H1 (cell line): Measurements from ENCODE around the gene CTIF. TPM values are rescaled to one million over a fixed set of nuclear protein-coding genes. Genes with fewer than 3 reads are reported as not detected.
A peak's percentile ranks its signal among the peaks of the same experiment; 100 is the strongest.

Experiments
- CTCF ChIA-PET: fragments of 300-600 bp; sonication (Branson Sonifier 250); formaldehyde crosslinking; loops from one replicate; lab custom pipeline; 2021; ENCODE audit not compliant: partially characterized antibody; lab: Charles Lee
- POLR2A ChIA-PET: fragments of 300-600 bp; sonication (Branson Sonifier 250); formaldehyde crosslinking; loops from one replicate; lab custom pipeline; 2021; ENCODE audit warnings: inconsistent platforms; ENCODE audit not compliant: partially characterized antibody; lab: Charles Lee
- DNase-seq, 2 experiments: peaks; one replicate each; pipeline versions ENCODE4 v3.0.0 to v3.0.0-alpha.2; 2010 to 2022; ENCODE audit warnings: low spot score in 2 of 2, low read depth in 1 of 2, mixed read lengths in 1 of 2
- FAIRE-seq: peaks from 2 replicates; lab custom pipeline; 2011; peaks lifted over from hg19 to GRCh38; lab: Jason Lieb, UNC
- H2AFZ ChIP-seq: 2 replicates; pipeline ENCODE4 v1.8.1; 2012; ENCODE audit warnings: low read length, inconsistent platforms
- H2AK5ac ChIP-seq: 2 replicates; pipeline ENCODE4 v1.6.1; 2013; ENCODE audit warnings: low read depth, low read length
- H2BK120ac ChIP-seq: replicated peaks from 2 replicates; pipeline ENCODE3; 2013; ENCODE audit warnings: low read depth, low read length, inconsistent platforms
- H2BK12ac ChIP-seq: 2 replicates; pipeline ENCODE4 v1.6.1; 2013; ENCODE audit warnings: low read depth, low read length
- H2BK15ac ChIP-seq: 2 replicates; pipeline ENCODE4 v1.6.1; 2013; ENCODE audit warnings: low read length
- H2BK20ac ChIP-seq: 2 replicates; pipeline ENCODE4 v1.6.1; 2013; ENCODE audit warnings: low read length
- H2BK5ac ChIP-seq: 2 replicates; pipeline ENCODE4 v1.6.1; 2013; ENCODE audit warnings: low read depth, low read length
- H3K14ac ChIP-seq: 2 replicates; pipeline ENCODE4 v1.6.1; 2013; ENCODE audit warnings: inconsistent platforms; ENCODE audit not compliant: insufficient read length
- H3K18ac ChIP-seq: 2 replicates; pipeline ENCODE4 v1.6.1; 2013; ENCODE audit warnings: low read length; ENCODE audit errors: extremely low read depth
- H3K23ac ChIP-seq: 2 replicates; pipeline ENCODE4 v1.6.1; 2013; ENCODE audit warnings: inconsistent platforms; ENCODE audit not compliant: insufficient read length
- H3K23me2 ChIP-seq: 2 replicates; pipeline ENCODE4 v1.6.1; 2013; ENCODE audit warnings: low read depth, low read length
- H3K27ac ChIP-seq: 2 replicates; pipeline ENCODE4 v1.6.1; 2011; ENCODE audit warnings: low read depth, low read length, inconsistent platforms
- H3K27me3 ChIP-seq, 4 experiments: replicated peaks in 1 of 4; 1 replicate in 1 of 4; 2 replicates in 3 of 4; pipeline versions ENCODE4 v1.6.1 to v1.8.1; 2011 to 2013; ENCODE audit warnings: low read length in 3 of 4, mild to moderate bottlenecking in 3 of 4, inconsistent platforms in 2 of 4, mixed read lengths in 2 of 4, moderate library complexity in 1 of 4; ENCODE audit not compliant: control insufficient read depth in 3 of 4, insufficient read depth in 3 of 4; ENCODE audit errors: extremely low read depth in 1 of 4
- H3K36me3 ChIP-seq, 4 experiments: 2 replicates each; pipeline versions ENCODE4 v1.6.1 to v1.8.1; 2011 to 2013; ENCODE audit warnings: mild to moderate bottlenecking in 4 of 4, low read length in 3 of 4, moderate library complexity in 2 of 4, control low read depth in 1 of 4, inconsistent platforms in 1 of 4; ENCODE audit not compliant: insufficient read depth in 4 of 4, control insufficient read depth in 2 of 4
- H3K4ac ChIP-seq: replicated peaks from 2 replicates; pipeline ENCODE3; 2013; ENCODE audit warnings: low read length, low read depth, mixed read lengths, inconsistent platforms; ENCODE audit not compliant: insufficient read length
- H3K4me1 ChIP-seq, 4 experiments: replicated peaks in 1 of 4; 1 replicate in 1 of 4; 2 replicates in 3 of 4; pipeline versions ENCODE4 v1.6.1 to v1.8.1; 2011 to 2013; ENCODE audit warnings: low read length in 3 of 4, inconsistent platforms in 2 of 4, mixed read lengths in 1 of 4; ENCODE audit not compliant: insufficient read depth in 4 of 4, control insufficient read depth in 3 of 4
- H3K4me2 ChIP-seq, 2 experiments: 2 replicates each; pipeline versions ENCODE4 v1.6.1 to v1.8.1; 2011 to 2013; ENCODE audit warnings: low read depth in 2 of 2, low read length in 2 of 2, control low read depth in 1 of 2, inconsistent platforms in 1 of 2, mild to moderate bottlenecking in 1 of 2; ENCODE audit not compliant: insufficient read depth in 1 of 2
- H3K4me3 ChIP-seq, 4 experiments: fragments of 200-600, 300-600 bp in 1 of 4; sonication (generic), shearing (Covaris generic), sonication (Bioruptor Twin) in 1 of 4; 2 replicates each; pipeline versions ENCODE4 v1.5.1 to v1.8.1; 2011 to 2016; ENCODE audit warnings: low read length in 4 of 4, low read depth in 3 of 4, control low read depth in 2 of 4, inconsistent platforms in 2 of 4, mild to moderate bottlenecking in 2 of 4, mixed read lengths in 1 of 4, moderate library complexity in 1 of 4; ENCODE audit not compliant: insufficient read depth in 2 of 4; ENCODE audit errors: extremely low read depth in 1 of 4
- H3K56ac ChIP-seq: replicated peaks from 2 replicates; pipeline ENCODE3; 2013; ENCODE audit warnings: low read depth, mild to moderate bottlenecking, mixed read lengths, low read length, inconsistent platforms; ENCODE audit not compliant: insufficient read length
- H3K79me1 ChIP-seq: 2 replicates; pipeline ENCODE4 v1.6.1; 2013; ENCODE audit warnings: low read depth, low read length, control low read depth
- H3K79me2 ChIP-seq, 2 experiments: 2 replicates each; pipeline versions ENCODE4 v1.6.1 to v1.8.1; 2012 to 2013; ENCODE audit warnings: low read length in 2 of 2, mild to moderate bottlenecking in 2 of 2, inconsistent platforms in 1 of 2; ENCODE audit not compliant: insufficient read depth in 2 of 2, control insufficient read depth in 1 of 2
- H3K9ac ChIP-seq, 4 experiments: replicated peaks in 1 of 4; 1 replicate in 1 of 4; 2 replicates in 3 of 4; pipeline versions ENCODE4 v1.6.1 to v1.8.1; 2011 to 2013; ENCODE audit warnings: low read depth in 3 of 4, low read length in 3 of 4, control low read depth in 2 of 4, mild to moderate bottlenecking in 2 of 4, moderate library complexity in 2 of 4, inconsistent platforms in 1 of 4; ENCODE audit errors: extremely low read depth in 1 of 4
- H3K9me3 ChIP-seq, 2 experiments: 2 replicates each; pipeline versions ENCODE4 v1.6.1 to v1.8.1; 2012 to 2013; ENCODE audit warnings: mild to moderate bottlenecking in 2 of 2, moderate library complexity in 2 of 2, control low read depth in 1 of 2, inconsistent platforms in 1 of 2, low read depth in 1 of 2, low read length in 1 of 2, mixed read lengths in 1 of 2; ENCODE audit not compliant: insufficient read depth in 2 of 2
- H4K20me1 ChIP-seq, 2 experiments: replicated peaks in 1 of 2; 2 replicates each; pipeline versions ENCODE3 to v1.8.1; 2011 to 2013; ENCODE audit warnings: inconsistent platforms in 2 of 2, low read length in 2 of 2, mild to moderate bottlenecking in 1 of 2; ENCODE audit not compliant: insufficient read depth in 2 of 2, control insufficient read depth in 1 of 2
- H4K5ac ChIP-seq: 2 replicates; pipeline ENCODE4 v1.6.1; 2013; ENCODE audit warnings: low read length, low read depth, mixed read lengths, inconsistent platforms; ENCODE audit not compliant: insufficient read length
- H4K8ac ChIP-seq: 2 replicates; pipeline ENCODE4 v1.8.0; 2013; ENCODE audit warnings: mild to moderate bottlenecking, moderate library complexity, low read length, inconsistent platforms; ENCODE audit not compliant: insufficient read depth; ENCODE audit errors: extremely low read depth
- H4K91ac ChIP-seq: replicated peaks from 2 replicates; pipeline ENCODE3; 2013; ENCODE audit warnings: low read length, mixed read lengths, inconsistent platforms; ENCODE audit not compliant: insufficient read length
- KDM5A ChIP-seq: fragments of 200-600 bp; IDR thresholded peaks from 2 replicates; pipeline ENCODE4 v1.7.1; 2012; ENCODE audit warnings: mild to moderate bottlenecking, low read length, inconsistent platforms, mixed read lengths
- MAX ChIP-seq: IDR thresholded peaks from 2 replicates; pipeline ENCODE4 v1.6.1; 2012; ENCODE audit warnings: inconsistent platforms
- POLR2AphosphoS5 ChIP-seq: IDR thresholded peaks from 2 replicates; pipeline ENCODE4 v1.6.1; 2011; ENCODE audit warnings: low read depth, low read length
- SAP30 ChIP-seq: fragments of 300-600 bp; sonication (generic); IDR thresholded peaks from 2 replicates; pipeline ENCODE4 v1.7.1; 2012; ENCODE audit warnings: low read length, moderate library complexity, mild to moderate bottlenecking, inconsistent platforms; ENCODE audit not compliant: insufficient read depth, insufficient replicate concordance
- SIN3A ChIP-seq, 2 experiments: IDR thresholded peaks in 1 of 2; conservative IDR thresholded peaks in 1 of 2; 2 replicates each; pipeline ENCODE4 v1.6.1; 2011 to 2012; ENCODE audit warnings: low read length in 2 of 2, improper control_type of control experiment in 1 of 2, low read depth in 1 of 2, mild to moderate bottlenecking in 1 of 2
- SP1 ChIP-seq: IDR thresholded peaks from 2 replicates; pipeline ENCODE4 v1.6.1; 2011; ENCODE audit warnings: low read depth, low read length
- SRF ChIP-seq: IDR thresholded peaks from 2 replicates; pipeline ENCODE4 v1.6.1; 2011; ENCODE audit warnings: mild to moderate bottlenecking, low read depth, low read length, moderate library complexity
- TBP ChIP-seq: IDR thresholded peaks from 2 replicates; pipeline ENCODE4 v1.6.1; 2011; ENCODE audit warnings: low read depth, low read length, improper control_type of control experiment
- TEAD4 ChIP-seq: IDR thresholded peaks from 2 replicates; pipeline ENCODE4 v1.6.1; 2012; ENCODE audit warnings: low read depth, low read length, inconsistent platforms, mixed read lengths
- YY1 ChIP-seq: IDR thresholded peaks from 2 replicates; pipeline ENCODE4 v1.6.1; 2011; ENCODE audit warnings: low read depth, mild to moderate bottlenecking, low read length
- WGBS, 2 experiments: shearing (Covaris generic) in 1 of 2; methylation state at CpG; one replicate each; pipeline versions ENCODE4 v1.1.6 to v1.1.7; 2013 to 2015; ENCODE audit warnings: low lambda C conversion rate in 2 of 2, mixed read lengths in 2 of 2, inconsistent platforms in 1 of 2, low coverage in 1 of 2, missing lambda C conversion rate in 1 of 2; ENCODE audit not compliant: insufficient replicate concordance in 2 of 2, insufficient coverage in 1 of 2, insufficient read length in 1 of 2; ENCODE audit errors: extremely low coverage in 1 of 2, missing lambda C conversion rate in 1 of 2; 5-methylcytosine and 5-hydroxymethylcytosine counted together
- polyA plus RNA-seq, 7 experiments: library from polyadenylated mRNA; depleted of rRNA in 3 of 7; stranded (reverse) in 5 of 7; unstranded in 2 of 7; fragments of >200 nt in 5 of 7; fragments of 200-250 nt in 2 of 7; gene quantifications; 1 replicate in 5 of 7; 2 replicates in 1 of 7; 4 replicates in 1 of 7; pipeline versions ENCODE4 v1.2.1 to v1.2.3, GENCODE V29; 2011 to 2013; ENCODE audit warnings: missing spikeins in 2 of 7, mixed read lengths in 2 of 7
- total RNA-seq: library from RNA; stranded (reverse); fragmentation: NEBNext Ultra II Directional; extraction: Animal tissue kit (Norgen Biotek cat#: 25700); gene quantifications from 2 replicates; pipeline ENCODE4 v1.2.1, GENCODE V29; 2021

The CTIF gene
- total and polyA plus RNA-seq, 2 of the 8 experiments (the other 6 are each of a cell fraction or from before 2014, with no cell fraction given): 9.0 to 17.8 TPM

DNA sequence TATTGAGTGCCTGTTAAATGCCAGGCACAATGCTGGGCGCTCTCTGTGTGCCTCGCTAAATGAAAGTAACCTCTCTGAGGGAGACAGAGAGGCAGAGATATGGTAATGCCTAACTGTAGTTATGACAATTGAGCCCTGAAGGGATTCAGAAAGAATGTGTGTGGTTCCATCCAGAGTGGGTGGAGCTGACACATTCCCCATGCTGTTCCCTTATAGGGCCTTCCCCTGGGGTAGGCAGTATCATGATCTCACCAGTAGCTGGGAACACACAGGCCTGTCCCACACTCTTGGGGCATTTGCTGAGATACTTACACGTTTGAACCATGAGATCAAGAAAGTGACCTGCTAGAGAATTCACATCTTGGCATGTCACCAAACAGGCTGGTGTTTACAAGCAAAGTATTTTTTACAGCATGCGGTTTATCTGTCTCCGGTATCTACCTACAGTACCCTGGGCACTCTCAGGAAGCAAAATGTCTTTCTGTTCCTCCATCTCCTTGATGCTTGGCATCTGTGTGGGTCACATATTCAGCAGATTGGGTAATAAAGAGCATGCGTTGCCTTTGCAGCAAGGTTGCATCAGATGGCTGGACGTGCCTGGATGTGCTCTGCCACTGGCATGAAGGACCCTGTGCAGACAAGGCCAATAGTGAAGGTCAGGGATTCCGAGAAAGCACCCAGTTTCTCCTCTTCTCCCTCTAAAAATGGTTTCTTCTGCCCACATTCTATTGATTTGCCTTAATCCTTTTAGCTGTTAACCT, 9.4 kb downstream of the CTIF start:
- Histone ChIP-seq H4K20me1 (peaks cover 3 to 9% of the 10 kb centered on the region in 2 experiments), H2AFZ (no peak overlapping the region), H3K79me1 (peaks cover 19% of the 10 kb centered on the region), H3K56ac (no peak overlapping the region), H2BK5ac (0 out of 2 replicates have a peak overlapping the region, but pooled peaks have one; percentile 37), H3K23ac (no peak overlapping the region), H2BK15ac (no peak overlapping the region), H3K18ac (no peak overlapping the region), H4K8ac (no peak overlapping the region), H3K27ac (peak overlapping the region; percentile 23; the same call in 1 of the 2 replicates), H3K27me3 (peaks cover 0 to 3% (median 3%) of the 10 kb centered on the region in 4 experiments; a peak in 4 of 7 replicates), H4K91ac (no peak overlapping the region), H3K4me2 (peak overlapping the region; percentile 6 to 56; a peak in 2 of 4 replicates), H3K23me2 (0 out of 2 replicates have a peak, but pooled peaks cover 1% of the 10 kb centered on the region), H2BK12ac (0 out of 2 replicates have a peak overlapping the region, but pooled peaks have one; percentile 69), H3K9me3 (no peaks in the 10 kb centered on the region), H2BK120ac (no peak overlapping the region), H2BK20ac (no peak overlapping the region), H2AK5ac (no peak overlapping the region; the same call in 1 of the 2 replicates), H3K4me1 (peaks cover 29 to 48% (median 42%) of the 10 kb centered on the region in 4 experiments), H3K79me2 (peaks cover 7 to 62% of the 10 kb centered on the region in 2 experiments), H3K14ac (no peak overlapping the region), H3K4ac (no peak overlapping the region), H3K4me3 (no peak overlapping the region), H3K9ac (no peak overlapping the region; a peak in 1 of 7 replicates), H3K36me3 (no peaks in the 10 kb centered on the region), H4K5ac (no peak overlapping the region)
- no peak for DNase-seq
- 75% methylated on average over 8 of the region's 8 CpGs; no CpG with 5 or more reads in 1 of the 2 experiments for WGBS, 2 experiments
- peak; percentile 84 for FAIRE-seq
- ChIA-PET POLR2A (interaction anchor here (1.1 to 1.2 kb wide), 2 partner anchors 10 to 13 kb away, joined by 3 to 5 read pairs; partner anchors contain the start of gene CTIF), CTCF (interaction anchor here (0.7 to 2.6 kb wide), 7 partner anchors 8 to 116 kb away, joined by 3 to 6 read pairs (median 3); no protein-coding TSS in a partner anchor)
- TF ChIP-seq YY1 (no peak), MAX (no peak), KDM5A (no peak), POLR2AphosphoS5 (no peak), TBP (peak; percentile 35; the same call in 1 of the 2 replicates), SP1 (no peak), SRF (peak; percentile 72), SAP30 (no peak), SIN3A (conservative IDR thresholded peaks at IDR 0.05 in 1 of 2, IDR thresholded peaks at IDR 0.05 in 1 of 2; ENCODE audit: low read depth in 1 of 2, low read length in 2 of 2) (no peak), TEAD4 (no peak)
